ENCODE results near the gene PIP4K2A.

The PIP4K2A gene

DNA sequence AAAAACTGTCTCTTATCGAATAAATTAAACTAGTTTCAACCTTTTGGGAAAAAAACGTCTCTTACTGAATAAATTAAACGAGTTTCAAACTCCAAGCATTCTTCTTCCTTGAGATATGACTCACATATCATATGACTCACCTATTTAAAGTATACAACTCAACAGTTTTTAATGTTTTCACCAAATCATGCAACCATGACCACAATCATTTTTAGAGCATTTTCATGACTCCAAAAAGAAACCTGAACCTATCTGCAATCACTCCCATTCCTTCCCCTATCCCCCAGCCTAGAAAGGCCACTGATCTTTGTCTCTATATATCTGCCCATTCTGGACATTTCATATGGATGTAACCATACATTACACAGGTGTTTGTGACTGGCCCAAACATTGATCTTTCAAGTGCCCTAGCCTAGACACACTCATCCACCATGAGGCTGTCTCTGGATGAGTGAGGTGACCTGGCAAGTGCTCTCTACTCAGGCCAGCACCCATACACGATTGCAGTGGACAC is 115.3 kb downstream of the PIP4K2A start:
- DNase-seq (ENCODE audit: low spot score) = no peak

GRCh38 chr10:22598478-22598877 is 115.9 kb downstream of the PIP4K2A start:
- no peak for DNase-seq (ENCODE audit: low spot score)

GRCh38 chr10:22597138-22597537 is 117.2 kb downstream of the PIP4K2A start:
- DNase-seq (ENCODE audit: low spot score) = peak; percentile 18

- DNase-seq (ENCODE audit: low spot score) = no peak
Measured at GRCh38 chr10:22593636-22594198, 120.7 kb downstream of the PIP4K2A start.

DNA sequence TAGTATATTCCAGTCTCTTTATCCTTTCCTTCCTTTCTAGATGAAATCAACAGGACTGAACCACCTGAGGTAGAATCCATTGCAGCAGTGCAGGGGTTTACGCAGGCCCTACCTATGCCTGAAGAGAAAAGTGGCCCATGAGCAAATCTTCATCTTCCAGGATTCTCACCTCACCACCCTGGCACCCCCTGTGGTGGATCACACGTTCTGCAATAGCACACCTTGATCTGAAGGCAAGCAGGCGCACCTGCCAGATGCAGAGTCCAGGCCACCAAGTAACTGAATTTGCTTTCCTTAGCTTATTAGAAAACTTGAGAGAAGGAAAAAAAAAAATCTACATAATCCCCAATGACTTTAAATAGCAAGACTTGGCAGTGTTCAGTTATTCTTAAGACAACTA is 121.4 kb downstream of the PIP4K2A start:
- DNase-seq (ENCODE audit: low spot score) = no peak

GRCh38 chr10:22589851-22590514 is 124.4 kb downstream of the PIP4K2A start:
- DNase-seq (ENCODE audit: low spot score) = no peak

- no peak for DNase-seq (ENCODE audit: low spot score)
Measured at GRCh38 chr10:22588462-22588861, 125.9 kb downstream of the PIP4K2A start.

DNA sequence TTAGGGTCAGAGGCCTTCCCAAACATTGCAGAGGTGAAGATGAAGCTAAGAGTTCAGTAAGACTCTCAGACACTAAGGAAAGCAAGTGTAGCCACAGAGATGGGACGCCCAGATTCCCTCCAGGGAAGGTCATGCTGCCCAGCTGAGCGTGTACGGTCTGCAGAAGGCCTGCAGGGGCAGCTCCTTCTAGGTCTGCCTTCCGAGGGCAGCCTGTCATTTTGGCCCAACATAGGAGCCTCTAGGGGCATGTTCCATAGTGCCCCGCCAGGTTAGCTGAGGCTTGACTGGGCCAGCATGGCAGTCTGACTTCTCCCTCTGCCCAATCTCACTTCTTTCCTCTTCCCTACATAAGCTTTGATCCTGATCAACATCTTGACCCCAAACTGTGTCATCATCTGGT is 130.7 kb downstream of the PIP4K2A start:
- DNase-seq (ENCODE audit: low spot score) = no peak

- DNase-seq (ENCODE audit: low spot score) = no peak
Measured at GRCh38 chr10:22581461-22581860, 132.9 kb downstream of the PIP4K2A start.

DNA sequence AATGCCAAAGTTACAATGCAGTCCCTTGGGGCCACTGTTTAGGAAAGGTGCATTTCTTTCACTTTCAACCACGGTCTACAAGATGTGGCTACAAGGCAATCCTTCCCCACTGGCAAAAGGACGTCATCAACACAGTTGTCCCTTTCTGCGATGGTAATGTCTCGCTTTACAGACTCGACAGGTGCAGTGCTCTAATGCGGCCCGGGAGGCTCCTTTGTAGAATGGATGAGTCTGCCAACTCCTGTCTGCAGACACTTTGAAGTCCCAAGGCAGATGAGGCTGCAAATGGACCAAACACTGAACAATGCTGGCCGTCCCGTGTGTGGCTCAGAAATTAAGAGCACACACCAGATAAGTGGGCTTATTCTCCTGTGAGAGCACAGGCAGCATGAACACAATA is 133.7 kb downstream of the PIP4K2A start:
- no peak for DNase-seq (ENCODE audit: low spot score)

GRCh38 chr10:22579826-22580225 is 134.6 kb downstream of the PIP4K2A start:
- DNase-seq (ENCODE audit: low spot score) = no peak

GRCh38 chr10:22573820-22574569 is 140.4 kb downstream of the PIP4K2A start:
- DNase-seq (ENCODE audit: low spot score) = peak; percentile 14

- no peak for DNase-seq (ENCODE audit: low spot score)
Measured at GRCh38 chr10:22570733-22571430, 143.5 kb downstream of the PIP4K2A start.

GRCh38 chr10:22570234-22570633 is 144.1 kb downstream of the PIP4K2A start:
- no peak for DNase-seq (ENCODE audit: low spot score)

DNA sequence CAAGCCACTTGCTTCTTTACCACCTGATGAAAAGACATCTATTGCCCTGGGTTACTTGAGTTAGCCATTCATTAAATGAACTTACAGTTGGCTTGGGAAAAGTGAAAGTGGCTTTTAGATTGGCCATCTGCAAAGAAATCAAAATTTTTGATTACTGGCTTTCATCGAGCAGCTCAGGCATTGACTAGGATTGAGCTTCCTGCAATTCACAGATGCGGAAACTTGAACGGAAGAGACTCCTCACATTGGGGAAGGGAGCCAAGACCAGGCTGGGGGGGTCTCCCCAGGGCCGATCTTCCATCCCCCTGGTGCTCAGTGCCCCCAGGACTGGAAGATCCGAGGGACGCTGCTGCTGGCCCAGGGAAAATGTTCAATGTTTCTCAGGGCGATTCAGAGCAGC is 145.4 kb downstream of the PIP4K2A start:
- DNase-seq (ENCODE audit: low spot score) = no peak

GRCh38 chr10:22564060-22564459 is 150.3 kb downstream of the PIP4K2A start:
- DNase-seq (ENCODE audit: low spot score) = no peak

DNA sequence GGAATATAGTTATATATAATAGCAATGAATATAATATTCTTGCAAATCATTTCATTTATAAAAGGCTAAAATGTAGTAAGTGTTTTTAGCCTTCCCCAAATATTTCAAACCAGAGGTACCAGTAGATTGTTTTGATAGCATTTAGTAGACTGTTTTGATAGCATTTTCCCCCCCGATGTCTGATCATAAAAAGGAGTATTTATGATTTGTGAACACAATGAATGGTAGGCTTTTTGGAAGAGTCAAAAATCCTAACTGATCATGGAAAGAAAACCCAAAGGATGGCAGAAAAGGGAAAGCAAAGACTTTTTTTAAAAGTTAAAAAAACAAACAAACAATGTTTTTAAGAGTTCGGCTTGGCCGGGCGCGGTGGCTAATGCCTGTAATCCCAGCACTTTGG is 152.5 kb downstream of the PIP4K2A start:
- no peak for DNase-seq (ENCODE audit: low spot score)

DNA sequence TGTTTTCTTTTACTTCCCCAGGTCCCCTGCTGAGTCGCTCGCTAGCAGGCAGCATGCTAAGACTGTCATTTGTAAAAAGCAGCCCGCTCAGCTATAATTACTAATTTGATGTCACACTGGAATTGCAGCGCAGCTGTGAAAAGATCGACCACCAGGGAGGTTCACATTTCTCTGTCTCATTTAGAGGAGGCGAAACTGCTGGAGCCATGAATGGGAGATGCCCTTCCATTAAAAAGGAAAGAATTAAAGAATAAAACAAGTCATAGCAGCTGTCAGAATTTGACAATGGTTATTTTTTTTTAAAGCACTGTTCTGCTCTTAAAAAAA is 153.5 kb downstream of the PIP4K2A start:
- no peak for DNase-seq (ENCODE audit: low spot score)

DNA sequence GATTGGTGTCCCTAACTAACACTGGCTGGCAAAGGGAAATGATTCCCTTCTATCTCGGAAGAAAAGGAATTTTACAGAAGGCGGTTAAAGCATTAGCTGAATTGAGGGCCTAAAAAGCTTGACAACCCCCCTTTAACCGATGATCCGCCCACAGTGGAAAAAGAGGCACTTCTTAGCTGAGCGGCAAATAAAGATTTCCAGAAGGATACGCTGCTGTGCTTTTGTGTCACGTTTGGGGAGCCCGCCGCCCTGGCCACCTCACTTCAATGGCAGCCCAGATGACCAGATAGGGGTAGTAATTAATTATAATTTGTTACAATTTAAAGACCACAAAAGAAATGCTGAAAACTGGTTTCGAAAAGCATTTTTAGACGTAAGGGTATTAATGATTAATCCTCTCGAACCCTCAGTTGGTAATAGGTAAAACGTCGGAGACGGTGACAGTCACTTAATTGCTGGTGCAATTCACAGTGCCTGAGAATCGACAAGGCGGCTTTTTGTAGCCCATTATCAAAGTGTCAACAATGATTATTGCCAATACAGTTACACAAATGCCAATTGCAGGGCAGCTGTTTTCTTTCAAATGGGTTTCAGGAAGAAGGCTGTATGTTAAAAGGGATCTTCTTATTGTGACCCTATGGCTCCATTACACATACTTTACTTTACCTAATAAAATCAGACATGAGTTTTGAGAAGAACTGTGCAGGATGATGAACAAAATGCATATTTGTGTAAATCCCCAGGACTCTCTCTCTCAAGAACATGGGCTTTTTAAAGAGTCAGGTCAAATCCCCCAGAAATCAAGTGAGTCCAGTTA is 154.1 kb downstream of the PIP4K2A start:
- DNase-seq (ENCODE audit: low spot score) = no peak

- no peak for DNase-seq (ENCODE audit: low spot score)
Measured at GRCh38 chr10:22557321-22557720, 157.1 kb downstream of the PIP4K2A start.

- DNase-seq (ENCODE audit: low spot score) = no peak
Measured at GRCh38 chr10:22556774-22557173, 157.6 kb downstream of the PIP4K2A start.
